ENCODE measurements around the gene FIBIN. TPM values are rescaled to one million over a fixed set of nuclear protein-coding genes. Genes with fewer than 3 reads are reported as not detected.

FIBIN gene
- total RNA-seq, 1 experiment from 2014 or later: 0.95 TPM

GRCh38 chr11:27013781-27014361 lies 20.0 kb downstream of the FIBIN start:
- no peak for DNase-seq (ENCODE audit: low spot score)
- in situ Hi-C loops (cut with HindIII; ENCODE audit: low sequenced_read_pairs): no loop called here

DNA sequence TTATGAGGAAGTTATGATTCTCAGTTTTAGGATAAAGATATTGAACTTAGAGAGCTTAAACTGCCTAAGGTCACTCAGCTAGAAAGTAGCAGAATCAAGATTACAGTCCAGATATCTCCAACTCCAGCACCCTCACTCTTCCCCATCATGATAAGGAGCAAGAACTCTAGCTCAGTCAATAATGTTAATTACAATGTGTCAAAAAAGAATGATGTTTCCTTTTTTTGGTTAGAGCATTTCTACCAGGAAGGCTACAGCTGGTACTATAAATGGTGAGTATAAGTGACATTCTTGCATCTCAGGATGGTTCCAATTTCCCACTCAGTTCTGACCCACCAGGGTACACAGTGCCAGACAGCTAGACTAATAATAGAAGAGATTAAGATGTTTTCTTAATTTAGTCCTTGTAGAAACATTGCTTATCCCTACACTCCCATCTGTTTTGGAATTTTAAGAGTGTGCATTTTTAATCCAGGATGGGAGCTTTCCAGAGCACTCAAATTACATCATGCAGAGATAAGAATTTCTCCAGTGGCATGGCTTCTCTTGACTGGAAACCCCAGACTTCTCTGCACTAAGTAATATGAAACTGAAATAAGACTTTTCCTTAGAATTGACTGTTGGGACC lies 25.1 kb downstream of the FIBIN start:
- no peak for DNase-seq (ENCODE audit: low spot score)
- in situ Hi-C loops (cut with HindIII; ENCODE audit: low sequenced_read_pairs): no loop called here

DNA sequence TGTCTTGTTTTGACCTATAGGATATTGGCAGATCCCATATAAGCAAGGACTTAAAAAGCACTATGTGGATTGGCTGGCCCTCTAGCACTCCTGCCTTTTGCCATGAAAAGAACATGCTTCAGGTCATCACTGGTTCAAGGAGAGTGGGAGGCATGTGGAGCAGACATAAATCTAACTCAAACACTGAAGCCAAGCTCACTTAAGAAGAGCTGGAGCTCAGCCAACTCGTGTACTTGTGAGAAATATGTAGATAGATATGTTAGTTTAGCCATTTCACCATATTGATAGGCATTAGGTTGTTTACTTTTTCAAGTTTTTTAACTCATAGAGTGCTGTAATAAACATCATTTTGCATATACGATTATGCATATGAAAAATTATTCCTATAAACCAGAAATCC lies 26.8 kb downstream of the FIBIN start:
- in situ Hi-C loops (cut with HindIII; ENCODE audit: low sequenced_read_pairs): no loop called here
- DNase-seq (ENCODE audit: low spot score): no peak

- in situ Hi-C loops (cut with HindIII; ENCODE audit: low sequenced_read_pairs): no loop called here
Observed at GRCh38 chr11:27022659-27023251, 28.8 kb downstream of the FIBIN start.

DNA sequence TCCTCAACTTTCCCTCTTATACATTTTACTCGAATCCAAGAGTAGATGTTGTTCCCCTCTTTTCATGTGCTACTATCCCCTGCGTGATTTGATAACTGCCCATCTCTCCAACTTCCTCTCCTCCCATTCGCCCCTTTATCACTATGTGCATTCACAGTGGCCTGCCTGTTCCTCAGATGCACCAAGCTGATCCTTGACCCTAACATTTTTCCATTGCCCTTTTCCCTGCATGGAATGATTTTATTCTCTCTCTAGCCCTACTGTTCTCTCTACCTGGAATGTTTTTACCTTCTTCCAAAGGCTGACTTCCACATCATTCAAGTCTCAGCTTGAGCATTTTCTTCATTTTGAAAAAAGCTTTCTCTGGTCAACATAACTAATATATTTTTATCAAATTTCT lies 31.0 kb downstream of the FIBIN start:
- no peak for DNase-seq (ENCODE audit: low spot score)
- in situ Hi-C loops (cut with HindIII; ENCODE audit: low sequenced_read_pairs): no loop called here

More at GRCh38 chr11:27022659-27023251, 28.8 kb downstream of the FIBIN start:
- no peak for DNase-seq (ENCODE audit: low spot score)

- in situ Hi-C loops (cut with HindIII; ENCODE audit: low sequenced_read_pairs): no loop called here
- DNase-seq (ENCODE audit: low spot score): no peak
Observed at GRCh38 chr11:27025312-27025955, 31.5 kb downstream of the FIBIN start.

- DNase-seq (ENCODE audit: low spot score): no peak
- in situ Hi-C loops (cut with HindIII; ENCODE audit: low sequenced_read_pairs): no loop called here
Observed at GRCh38 chr11:27025957-27026733, 32.2 kb downstream of the FIBIN start.

DNA sequence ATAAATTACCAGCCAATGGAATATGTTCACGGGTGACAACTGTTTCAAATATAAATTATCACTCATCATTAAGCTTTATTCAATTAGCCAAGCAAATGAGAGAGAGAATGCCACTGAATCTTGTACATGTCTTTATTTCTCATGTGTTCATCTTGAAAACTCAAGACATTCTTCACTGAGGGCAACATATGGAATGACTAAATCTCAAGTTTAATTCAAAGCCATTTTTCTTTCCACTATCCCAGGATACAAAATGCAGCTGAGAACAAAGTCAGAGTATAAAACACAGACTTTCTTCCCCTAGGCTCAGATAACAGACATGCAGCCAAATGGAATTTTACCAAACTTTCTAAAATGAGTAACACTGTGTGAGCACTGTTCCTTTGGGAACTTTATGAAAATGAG lies 34.7 kb downstream of the FIBIN start:
- DNase-seq (ENCODE audit: low spot score): no peak
- in situ Hi-C loops (cut with HindIII; ENCODE audit: low sequenced_read_pairs): no loop called here

DNA sequence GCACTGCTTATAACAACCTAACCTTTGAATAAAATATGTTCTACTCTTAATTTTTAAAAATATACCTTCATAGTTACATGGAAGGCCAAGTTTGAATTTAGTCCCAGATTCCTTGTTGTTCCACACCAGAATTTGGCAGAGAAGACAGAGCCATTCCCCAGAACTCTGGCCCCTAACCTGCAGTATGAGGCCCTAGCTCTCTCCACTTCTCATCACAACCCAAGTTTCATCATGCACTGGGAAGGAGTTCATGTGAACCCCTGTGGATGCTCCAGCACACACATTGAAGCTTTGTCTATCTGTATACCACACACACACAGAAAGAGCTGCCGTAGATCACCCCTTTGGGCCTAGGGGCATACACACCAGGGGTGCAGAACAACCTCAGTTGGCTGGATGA lies 36.1 kb downstream of the FIBIN start:
- in situ Hi-C loops (cut with HindIII; ENCODE audit: low sequenced_read_pairs): no loop called here
- DNase-seq (ENCODE audit: low spot score): no peak

DNA sequence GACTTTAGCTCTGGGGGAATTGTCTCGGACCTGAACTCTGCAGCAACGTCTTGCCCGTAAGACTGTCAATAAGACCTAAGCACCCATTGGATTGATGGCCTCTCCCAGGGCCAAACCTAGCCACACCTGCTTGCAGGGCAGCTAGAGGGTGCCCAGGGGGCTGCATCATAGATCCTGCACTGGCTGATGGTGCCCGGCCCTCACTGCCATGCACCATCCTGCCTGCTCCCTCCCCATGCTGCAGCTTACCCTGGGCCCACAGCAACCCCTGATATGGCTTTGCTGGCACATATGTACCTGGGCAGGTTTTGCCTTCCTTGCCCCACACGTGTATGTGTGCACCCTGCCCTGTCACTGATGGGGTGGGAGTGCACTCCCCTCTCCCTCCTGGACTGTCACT lies 37.8 kb downstream of the FIBIN start:
- in situ Hi-C loops (cut with HindIII; ENCODE audit: low sequenced_read_pairs): no loop called here
- DNase-seq (ENCODE audit: low spot score): no peak

DNA sequence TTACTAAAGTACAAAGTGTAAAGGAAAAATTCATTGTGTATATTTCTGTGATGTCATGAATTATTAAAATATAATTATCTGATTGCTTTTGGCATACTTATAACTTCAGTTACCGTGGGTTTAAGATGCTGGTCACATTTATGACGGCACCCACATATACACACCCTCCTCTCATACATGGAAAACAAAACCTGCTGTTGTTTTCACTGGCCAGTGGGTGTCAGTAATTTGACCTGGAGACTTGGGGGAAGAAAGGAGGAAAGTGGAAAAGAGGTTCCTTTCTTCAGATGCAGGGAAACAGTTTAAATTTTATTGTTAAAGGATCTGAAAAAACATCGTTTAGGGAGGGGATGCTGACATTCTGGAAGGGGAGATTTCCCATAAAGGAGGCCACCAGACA lies 46.0 kb downstream of the FIBIN start:
- no peak for DNase-seq (ENCODE audit: low spot score)

DNA sequence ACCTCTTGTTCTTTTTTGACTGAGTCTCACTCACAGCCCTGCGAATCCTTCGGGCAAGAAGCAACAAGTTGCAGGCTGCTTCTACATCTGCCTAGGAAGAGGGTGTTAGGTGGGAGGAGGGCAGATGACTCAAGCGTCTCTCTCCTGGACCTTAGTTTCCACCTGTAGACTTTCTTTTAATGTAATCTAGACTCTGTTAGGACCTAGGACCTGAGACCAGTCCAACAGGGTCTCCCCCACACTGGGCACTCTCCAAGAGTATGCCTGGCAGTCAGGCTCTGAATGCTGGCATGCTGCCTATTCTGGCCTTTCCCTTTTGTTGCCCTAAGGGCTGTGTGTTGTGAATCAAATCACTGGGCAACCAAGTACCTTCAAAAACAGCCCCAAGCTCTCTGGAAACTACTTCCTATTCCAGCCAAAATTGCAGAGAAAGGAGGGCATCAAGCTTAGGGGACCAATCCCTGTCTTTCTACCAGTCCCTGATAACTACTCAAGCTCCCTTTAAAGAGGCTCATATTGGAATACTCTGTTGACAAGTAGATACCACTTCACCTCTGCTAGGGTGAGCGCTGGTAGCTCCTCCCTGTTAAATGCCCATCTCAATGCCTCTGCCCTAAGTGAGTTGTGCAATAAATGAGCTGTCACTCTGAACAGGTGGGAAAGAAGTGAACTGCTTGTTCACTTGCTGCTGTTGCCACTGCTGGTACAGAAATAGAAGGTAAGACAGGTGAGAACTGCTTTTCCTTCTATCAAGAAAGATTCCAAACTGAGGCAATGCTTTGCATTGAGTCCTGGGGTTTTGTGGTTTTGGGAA lies 46.6 kb downstream of the FIBIN start, which contains the start of gene BBOX1:
Gene BBOX1, plus strand, starts transcription at position 514 of the 814 bp plus-strand sequence. CDS start 14,616 bp downstream, outside the sequence.
- DNase-seq (ENCODE audit: low spot score): peak; percentile 30
- in situ Hi-C loops (cut with HindIII; ENCODE audit: low sequenced_read_pairs): no loop called here

More for the DNA sequence above, 46.0 kb downstream of the FIBIN start:
- in situ Hi-C loops (cut with HindIII; ENCODE audit: low sequenced_read_pairs): no loop called here

DNA sequence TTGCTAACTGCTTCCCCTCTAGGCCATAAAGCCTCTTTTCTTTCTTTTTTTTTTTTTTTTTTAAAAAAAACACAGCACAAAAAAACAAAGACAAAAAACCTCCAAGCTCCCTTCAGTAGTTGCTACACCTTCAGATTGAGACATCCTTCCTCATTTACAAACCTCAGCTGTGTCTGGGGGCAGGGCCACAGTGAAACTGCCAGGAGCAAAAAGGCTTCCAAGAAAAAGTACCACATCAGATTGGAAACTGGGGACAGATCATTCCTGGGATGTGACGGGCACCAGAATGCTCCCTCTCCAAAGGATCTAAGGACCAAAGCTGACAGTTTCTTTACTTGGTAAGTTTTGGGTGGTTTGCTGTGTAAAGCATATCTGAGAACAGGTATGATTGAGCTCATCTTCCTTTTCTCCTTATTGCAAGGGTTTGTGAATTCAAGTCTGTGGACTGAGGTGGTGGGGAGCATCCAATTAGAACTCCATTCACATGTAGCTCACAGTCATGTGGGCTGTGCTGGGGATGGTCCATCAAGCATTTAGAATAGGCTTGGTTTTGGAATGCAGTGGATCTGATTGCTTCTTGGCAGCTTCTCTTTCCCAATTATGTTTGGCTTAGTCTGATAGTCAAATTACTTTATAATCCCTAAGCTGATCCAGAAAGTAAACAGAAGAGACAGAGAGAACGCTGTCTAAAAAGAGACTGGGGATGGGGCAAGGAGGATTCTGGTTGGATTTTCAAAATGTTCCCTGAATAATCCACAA lies 47.4 kb downstream of the FIBIN start:
- in situ Hi-C loops (cut with HindIII; ENCODE audit: low sequenced_read_pairs): no loop called here
- DNase-seq (ENCODE audit: low spot score): peak; percentile 23

Other genes with a start within 250 kb of the FIBIN start
- not detected in 2 replicates for gene BBOX1, start 46.7 kb downstream of the FIBIN start, total RNA-seq (2014; rRNA removed; shearing (Covaris generic))

All from G401 (cell line).